Lower leg skin (tissue), 4 donors: ENCODE data around the gene VBP1. TPM values are rescaled to one million over a fixed set of nuclear protein-coding genes. Genes with fewer than 3 reads are reported as not detected.

Experiments used
- DNase-seq, 2 donors: peaks; one replicate each; pipeline ENCODE4 v3.0.0-alpha.2; 2019; ENCODE audit warnings: low spot score in 2 of 2
- H3K4me3 ChIP-seq: fragments of 200-600 bp; sonication (generic); 2 replicates; pipeline ENCODE4 v1.5.1; 2017; ENCODE audit warnings: mild to moderate bottlenecking, low read depth; ENCODE audit not compliant: poor library complexity, severe bottlenecking
- POLR2A ChIP-seq, 2 donors: fragments of 450-650 bp; IDR thresholded peaks; one replicate each; pipeline ENCODE4 v1.6.1; 2016 to 2017; ENCODE audit warnings: antibody characterized with exemption in 2 of 2, mild to moderate bottlenecking in 1 of 2, moderate library complexity in 1 of 2
- whole genome bisulfite sequencing, 2 donors: methylation state at CpG; one replicate each; pipeline ENCODE4 v1.1.5; 2018; 5-methylcytosine and 5-hydroxymethylcytosine counted together
- intact Hi-C: fragments of 100-400 bp; cut with DNase I; formaldehyde crosslinking; loops from one replicate; pipeline ENCODE4 v1.15.0; 2023; ENCODE audit warnings: low total_unique reads
- total RNA-seq, 4 donors: library from RNA; depleted of rRNA; stranded (reverse); fragments of >200 nt; gene quantifications; one replicate each; pipeline ENCODE4 v1.1.0, GENCODE V29; 2016
- TF ChIP-seq, protein P1 (sequence below), 3 donors: fragments of 450-650 bp; IDR thresholded peaks; one replicate each; pipeline ENCODE4 v1.5.1; 2016; ENCODE audit warnings: antibody characterized with exemption in 3 of 3, mild to moderate bottlenecking in 3 of 3, moderate library complexity in 2 of 3

The VBP1 gene
- total RNA-seq, 4 donors from 2014 or later = 11.1 to 21.8 (median 17.9) TPM

DNA sequence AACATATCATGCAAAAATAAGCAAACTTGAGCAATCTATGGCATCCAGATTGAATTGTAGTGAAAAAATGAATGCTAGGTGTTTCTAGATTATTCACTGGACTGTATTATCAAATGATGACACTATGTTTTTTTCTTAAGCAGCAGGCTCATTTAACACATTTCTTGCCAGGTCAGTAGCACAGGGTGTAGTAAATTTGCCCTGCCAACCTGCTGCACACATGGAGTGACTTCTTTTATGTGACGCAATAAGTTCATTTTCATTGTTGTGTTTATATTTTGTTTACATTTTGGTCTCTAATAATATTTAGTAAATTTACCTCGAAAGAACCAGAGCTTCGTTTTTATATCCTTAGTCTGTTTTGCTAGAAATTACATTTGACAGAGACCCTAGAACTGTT, 9.5 kb downstream of the VBP1 start:
- no peak for DNase-seq
- intact Hi-C loops = no loop called here
- 77 to 80% methylated on average over 3 of the region's 3 CpGs for WGBS, 2 donors
- no peak overlapping the region for H3K4me3 ChIP-seq
- TF ChIP-seq, protein P1, sequence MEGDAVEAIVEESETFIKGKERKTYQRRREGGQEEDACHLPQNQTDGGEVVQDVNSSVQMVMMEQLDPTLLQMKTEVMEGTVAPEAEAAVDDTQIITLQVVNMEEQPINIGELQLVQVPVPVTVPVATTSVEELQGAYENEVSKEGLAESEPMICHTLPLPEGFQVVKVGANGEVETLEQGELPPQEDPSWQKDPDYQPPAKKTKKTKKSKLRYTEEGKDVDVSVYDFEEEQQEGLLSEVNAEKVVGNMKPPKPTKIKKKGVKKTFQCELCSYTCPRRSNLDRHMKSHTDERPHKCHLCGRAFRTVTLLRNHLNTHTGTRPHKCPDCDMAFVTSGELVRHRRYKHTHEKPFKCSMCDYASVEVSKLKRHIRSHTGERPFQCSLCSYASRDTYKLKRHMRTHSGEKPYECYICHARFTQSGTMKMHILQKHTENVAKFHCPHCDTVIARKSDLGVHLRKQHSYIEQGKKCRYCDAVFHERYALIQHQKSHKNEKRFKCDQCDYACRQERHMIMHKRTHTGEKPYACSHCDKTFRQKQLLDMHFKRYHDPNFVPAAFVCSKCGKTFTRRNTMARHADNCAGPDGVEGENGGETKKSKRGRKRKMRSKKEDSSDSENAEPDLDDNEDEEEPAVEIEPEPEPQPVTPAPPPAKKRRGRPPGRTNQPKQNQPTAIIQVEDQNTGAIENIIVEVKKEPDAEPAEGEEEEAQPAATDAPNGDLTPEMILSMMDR (IDR thresholded peaks at IDR 0.05) = no peak
- TF ChIP-seq POLR2A (IDR thresholded peaks at IDR 0.05) = no peak

GRCh38 chrX:155231163-155231562, 14.9 kb downstream of the VBP1 start:
- no peak for TF ChIP-seq POLR2A (IDR thresholded peaks at IDR 0.05)
- TF ChIP-seq, protein P1 (IDR thresholded peaks at IDR 0.05) = no peak
- intact Hi-C loops = no loop called here
- DNase-seq = no peak
- no peak overlapping the region for H3K4me3 ChIP-seq

GRCh38 chrX:155235891-155236290, 19.6 kb downstream of the VBP1 start:
- DNase-seq = no peak
- TF ChIP-seq, protein P1 (IDR thresholded peaks at IDR 0.05) = no peak
- no peak for TF ChIP-seq POLR2A (IDR thresholded peaks at IDR 0.05)
- H3K4me3 ChIP-seq = no peak overlapping the region
- intact Hi-C loops = no loop called here

DNA sequence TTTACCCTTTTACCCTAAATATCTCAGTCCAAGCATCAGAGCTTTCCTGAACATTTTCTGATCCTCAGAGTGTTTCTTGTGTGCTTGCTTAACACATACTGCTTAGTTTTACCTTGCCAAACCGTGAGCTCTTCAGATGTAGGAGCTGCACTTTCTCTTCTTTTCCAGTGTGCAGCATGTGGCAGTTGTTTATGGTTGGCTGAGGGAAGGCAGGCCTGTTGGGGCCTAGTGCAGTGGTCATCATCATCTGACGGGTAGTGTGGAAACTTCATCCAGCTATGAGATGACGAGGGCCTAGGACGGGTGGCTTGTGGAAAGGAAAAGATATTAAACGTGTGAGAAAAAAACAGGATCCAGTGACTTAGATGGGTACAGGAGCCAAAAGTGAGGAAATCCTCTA, 21.5 kb downstream of the VBP1 start:
- no peak overlapping the region for H3K4me3 ChIP-seq
- 78 to 97% methylated on average over 5 of the region's 5 CpGs for WGBS, 2 donors
- TF ChIP-seq, protein P1 (IDR thresholded peaks at IDR 0.05) = no peak
- no peak for TF ChIP-seq POLR2A (IDR thresholded peaks at IDR 0.05)
- intact Hi-C loops = no loop called here
- DNase-seq = no peak

- intact Hi-C loops = no loop called here
- TF ChIP-seq, protein P1 (IDR thresholded peaks at IDR 0.05) = no peak
- TF ChIP-seq POLR2A (IDR thresholded peaks at IDR 0.05) = no peak
- no peak overlapping the region for H3K4me3 ChIP-seq
- WGBS, 2 donors = 42 to 55% methylated on average over 5 of the region's 5 CpGs
- DNase-seq = no peak
Observed at GRCh38 chrX:155242300-155242699, 26.0 kb downstream of the VBP1 start.

- intact Hi-C loops = no loop called here
- 70 to 100% methylated on average over 1 of the region's 1 CpG for WGBS, 2 donors
- TF ChIP-seq, protein P1 (IDR thresholded peaks at IDR 0.05) = no peak
- no peak for TF ChIP-seq POLR2A (IDR thresholded peaks at IDR 0.05)
- DNase-seq = no peak
- no peak overlapping the region for H3K4me3 ChIP-seq
Observed at GRCh38 chrX:155246748-155247147, 30.5 kb downstream of the VBP1 start.
